OCI-LY1 (cell line): ENCODE results near the gene JAKMIP2.

Experiments used
- H2AFZ ChIP-seq: fragments of 200-600 bp; sonication (generic), shearing (Covaris generic); 2 replicates; pipeline ENCODE4 v1.6.0; 2014; ENCODE audit warnings: antibody characterized with exemption, mild to moderate bottlenecking, low read length
- H3F3A ChIP-seq: fragments of 200-600 bp; sonication (generic), shearing (Covaris generic); 2 replicates; pipeline ENCODE4 v1.6.0; 2014; ENCODE audit warnings: mild to moderate bottlenecking, antibody characterized with exemption, low read length, moderate library complexity; ENCODE audit not compliant: insufficient read depth
- H3K27ac ChIP-seq: fragments of 200-600 bp; sonication (generic); 2 replicates; pipeline ENCODE4 v1.5.1; 2014; ENCODE audit warnings: low read length, mixed run types, mild to moderate bottlenecking, low read depth; ENCODE audit not compliant: poor library complexity, severe bottlenecking
- H3K27me3 ChIP-seq: fragments of 200-600 bp; sonication (generic); 2 replicates; pipeline ENCODE4 v1.6.0; 2014; ENCODE audit warnings: antibody characterized with exemption, mild to moderate bottlenecking, low read length, moderate library complexity; ENCODE audit not compliant: insufficient read depth
- H3K36me3 ChIP-seq: fragments of 200-600 bp; sonication (generic); 2 replicates; pipeline ENCODE4 v1.6.1; 2014; ENCODE audit warnings: mild to moderate bottlenecking, antibody characterized with exemption, low read length, moderate library complexity, mixed read lengths; ENCODE audit not compliant: insufficient read depth
- H3K4me1 ChIP-seq: fragments of 200-600 bp; sonication (generic); 2 replicates; pipeline ENCODE4 v1.5.1; 2014; ENCODE audit warnings: mild to moderate bottlenecking, low read length, moderate library complexity; ENCODE audit not compliant: insufficient read depth, severe bottlenecking
- H3K4me2 ChIP-seq: fragments of 200-600 bp; sonication (generic), shearing (Covaris generic); 2 replicates; pipeline ENCODE4 v1.6.1; 2014; ENCODE audit warnings: low read length
- H3K4me3 ChIP-seq: fragments of 200-600 bp; sonication (generic); 2 replicates; pipeline ENCODE4 v1.5.1; 2014; ENCODE audit warnings: low read length, low read depth, mild to moderate bottlenecking, mixed read lengths; ENCODE audit not compliant: poor library complexity, severe bottlenecking
- H3K79me2 ChIP-seq: fragments of 200-600 bp; shearing (Covaris generic); 2 replicates; pipeline ENCODE4 v1.6.1; 2016; ENCODE audit warnings: mixed run types, low read length, mixed read lengths; ENCODE audit not compliant: insufficient read depth
- H3K9ac ChIP-seq: fragments of 200-600 bp; sonication (generic), shearing (Covaris generic); 2 replicates; pipeline ENCODE4 v1.6.1; 2014; ENCODE audit warnings: mild to moderate bottlenecking, low read length, mixed read lengths
- H3K9me2 ChIP-seq: fragments of 200-600 bp; sonication (generic), shearing (Covaris generic); 2 replicates; pipeline ENCODE4 v1.6.1; 2014; ENCODE audit warnings: low read depth, mild to moderate bottlenecking, low read length, mixed read lengths
- H3K9me3 ChIP-seq: fragments of 200-600 bp; shearing (Covaris generic); 2 replicates; pipeline ENCODE4 v1.6.1; 2014; ENCODE audit warnings: low read length, mixed read lengths
- H4K20me1 ChIP-seq: fragments of 200-600 bp; sonication (generic), shearing (Covaris generic); 2 replicates; pipeline ENCODE4 v1.6.0; 2016; ENCODE audit warnings: mild to moderate bottlenecking, low read length; ENCODE audit not compliant: insufficient read depth
- CTCF ChIP-seq: fragments of 200-600 bp; sonication (generic), shearing (Covaris generic); IDR thresholded peaks from 2 replicates; pipeline ENCODE4 v1.5.1; 2017; ENCODE audit warnings: mild to moderate bottlenecking, antibody characterized with exemption, low read length, moderate library complexity, mixed read lengths
- EZH2 ChIP-seq: fragments of 200-600 bp; sonication (generic), shearing (Covaris generic); IDR thresholded peaks from 2 replicates; pipeline ENCODE4 v1.8.0; 2017; ENCODE audit warnings: borderline replicate concordance, mixed run types, mild to moderate bottlenecking, antibody characterized with exemption, low read length, moderate library complexity, mixed read lengths

The JAKMIP2 gene

GRCh38 chr5:147538236-147538635, 244.3 kb downstream of the JAKMIP2 start:
- Histone ChIP-seq H3K4me2 (no peak overlapping the region), H3K9ac (no peak overlapping the region), H3K27ac (no peak overlapping the region), H3K4me1 (no peaks in the 10 kb centered on the region), H3K9me2 (no peaks in the 10 kb centered on the region), H3K79me2 (no peaks in the 10 kb centered on the region), H3F3A (no peaks in the 10 kb centered on the region), H3K9me3 (no peaks in the 10 kb centered on the region), H2AFZ (no peak overlapping the region), H3K36me3 (no peaks in the 10 kb centered on the region), H3K4me3 (no peak overlapping the region), H4K20me1 (no peaks in the 10 kb centered on the region), H3K27me3 (no peaks in the 10 kb centered on the region)
- TF ChIP-seq EZH2 (no peak), CTCF (no peak)
